Measurements from ENCODE around the gene ZC3H6. TPM values are rescaled to one million over a fixed set of nuclear protein-coding genes. Genes with fewer than 3 reads are reported as not detected.
A peak's percentile ranks its signal among the peaks of the same experiment; 100 is the strongest.

ZC3H6 gene
- total RNA-seq, 4 donors from 2014 or later, result 4.9 to 41.0 (median 12.8) TPM

DNA sequence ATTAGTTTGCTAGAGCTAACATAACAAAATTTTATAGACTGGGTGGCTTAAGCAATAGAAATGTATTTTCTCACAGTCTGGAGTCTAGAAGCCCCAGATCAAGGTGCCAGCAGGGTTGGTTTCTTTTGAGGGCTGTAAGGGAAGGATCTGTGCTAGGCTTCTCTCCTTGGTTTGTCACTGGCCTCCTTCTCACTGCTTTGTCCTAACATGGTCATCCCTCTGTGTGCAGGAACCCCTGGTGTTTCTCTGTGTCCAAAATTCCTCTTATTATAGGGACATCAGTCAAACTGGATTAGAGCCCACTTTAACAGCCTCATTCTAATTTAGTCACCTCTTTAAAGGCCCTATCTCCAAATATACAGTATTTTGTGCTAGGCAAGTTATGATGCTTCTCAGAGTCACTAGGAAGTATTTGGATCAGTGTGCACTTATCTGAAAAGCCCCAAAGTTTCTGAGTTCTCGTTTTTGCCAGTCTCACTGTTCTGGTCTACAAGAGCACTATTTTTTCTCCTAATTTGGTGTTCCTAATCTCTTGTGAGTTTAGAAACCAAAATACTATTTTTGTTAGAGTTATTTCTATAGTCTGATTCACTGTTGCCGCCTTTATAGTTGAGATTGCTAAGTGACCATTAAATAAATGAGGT is 29.0 kb downstream of the ZC3H6 start:
- DNase-seq, result no peak
- Histone ChIP-seq H3K27ac (peak overlapping the region in 1 of 2 donors; percentile 7), H3K36me3 (no peaks in the 10 kb centered on the region), H3K4me1 (no peaks in the 10 kb centered on the region), H3K9me3 (no peaks in the 10 kb centered on the region), H3K4me3 (no peak overlapping the region), H3K27me3 (no peaks in the 10 kb centered on the region)
- intact Hi-C loops (cut with DNase I; ENCODE audit: low total_unique reads), result no loop called here
- TF ChIP-seq, protein P1, sequence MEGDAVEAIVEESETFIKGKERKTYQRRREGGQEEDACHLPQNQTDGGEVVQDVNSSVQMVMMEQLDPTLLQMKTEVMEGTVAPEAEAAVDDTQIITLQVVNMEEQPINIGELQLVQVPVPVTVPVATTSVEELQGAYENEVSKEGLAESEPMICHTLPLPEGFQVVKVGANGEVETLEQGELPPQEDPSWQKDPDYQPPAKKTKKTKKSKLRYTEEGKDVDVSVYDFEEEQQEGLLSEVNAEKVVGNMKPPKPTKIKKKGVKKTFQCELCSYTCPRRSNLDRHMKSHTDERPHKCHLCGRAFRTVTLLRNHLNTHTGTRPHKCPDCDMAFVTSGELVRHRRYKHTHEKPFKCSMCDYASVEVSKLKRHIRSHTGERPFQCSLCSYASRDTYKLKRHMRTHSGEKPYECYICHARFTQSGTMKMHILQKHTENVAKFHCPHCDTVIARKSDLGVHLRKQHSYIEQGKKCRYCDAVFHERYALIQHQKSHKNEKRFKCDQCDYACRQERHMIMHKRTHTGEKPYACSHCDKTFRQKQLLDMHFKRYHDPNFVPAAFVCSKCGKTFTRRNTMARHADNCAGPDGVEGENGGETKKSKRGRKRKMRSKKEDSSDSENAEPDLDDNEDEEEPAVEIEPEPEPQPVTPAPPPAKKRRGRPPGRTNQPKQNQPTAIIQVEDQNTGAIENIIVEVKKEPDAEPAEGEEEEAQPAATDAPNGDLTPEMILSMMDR (IDR thresholded peaks at IDR 0.05), result no peak

GRCh38 chr2:112305132-112305531 is 29.7 kb downstream of the ZC3H6 start:
- Histone ChIP-seq H3K27me3 (no peaks in the 10 kb centered on the region), H3K9me3 (no peaks in the 10 kb centered on the region), H3K27ac (no peak overlapping the region), H3K4me1 (no peaks in the 10 kb centered on the region), H3K36me3 (no peaks in the 10 kb centered on the region), H3K4me3 (no peak overlapping the region)
- no peak for DNase-seq
- no peak for TF ChIP-seq POLR2A (IDR thresholded peaks at IDR 0.05)
- TF ChIP-seq, protein P1 (IDR thresholded peaks at IDR 0.05), result no peak
- intact Hi-C loops (cut with DNase I; ENCODE audit: low total_unique reads), result no loop called here

GRCh38 chr2:112310906-112311305 is 35.5 kb downstream of the ZC3H6 start:
- intact Hi-C loops (cut with DNase I; ENCODE audit: low total_unique reads), result no loop called here
- H3K4me1 ChIP-seq, result no peaks in the 10 kb centered on the region
- no peaks in the 10 kb centered on the region for H3K36me3 ChIP-seq
- no peak overlapping the region for H3K4me3 ChIP-seq
- H3K27me3 ChIP-seq, result no peaks in the 10 kb centered on the region
- H3K27ac ChIP-seq, result no peak overlapping the region
- TF ChIP-seq, protein P1 (IDR thresholded peaks at IDR 0.05), result no peak
- no peak for TF ChIP-seq POLR2A (IDR thresholded peaks at IDR 0.05)
- no peak for DNase-seq
- H3K9me3 ChIP-seq, result no peaks in the 10 kb centered on the region

- Histone ChIP-seq H3K27me3 (no peaks in the 10 kb centered on the region), H3K27ac (no peak overlapping the region), H3K9me3 (no peaks in the 10 kb centered on the region), H3K4me1 (no peaks in the 10 kb centered on the region), H3K4me3 (no peak overlapping the region), H3K36me3 (no peaks in the 10 kb centered on the region)
- intact Hi-C loops (cut with DNase I; ENCODE audit: low total_unique reads), result no loop called here
- TF ChIP-seq, protein P1 (IDR thresholded peaks at IDR 0.05), result no peak
- TF ChIP-seq POLR2A (IDR thresholded peaks at IDR 0.05), result no peak
- no peak for DNase-seq
Measured at GRCh38 chr2:112311932-112312331, 36.5 kb downstream of the ZC3H6 start.

- DNase-seq, result no peak
- Histone ChIP-seq H3K36me3 (no peaks in the 10 kb centered on the region), H3K27ac (no peak overlapping the region), H3K4me1 (no peaks in the 10 kb centered on the region), H3K4me3 (no peak overlapping the region), H3K27me3 (no peaks in the 10 kb centered on the region), H3K9me3 (no peaks in the 10 kb centered on the region)
- intact Hi-C loops (cut with DNase I; ENCODE audit: low total_unique reads), result no loop called here
- TF ChIP-seq, protein P1 (IDR thresholded peaks at IDR 0.05), result no peak
- no peak for TF ChIP-seq POLR2A (IDR thresholded peaks at IDR 0.05)
Measured at GRCh38 chr2:112312821-112313220, 37.4 kb downstream of the ZC3H6 start.

Measured in uterus (tissue), 4 donors.